Osteocyte (in vitro differentiated cells): ENCODE data around the gene CSGALNACT2. TPM values are rescaled to one million over a fixed set of nuclear protein-coding genes. Genes with fewer than 3 reads are reported as not detected.

Experiments
- DNase-seq: peaks from one replicate; pipeline ENCODE4 v3.0.0; 2021; ENCODE audit warnings: mixed read lengths; ENCODE audit not compliant: unreplicated experiment; ENCODE audit errors: extremely low spot score
- H3K27ac Mint-ChIP-seq: one replicate; pipeline ENCODE4 v1.8.0; 2021; ENCODE audit warnings: mild to moderate bottlenecking, mixed read lengths; ENCODE audit not compliant: unreplicated experiment
- H3K27me3 Mint-ChIP-seq: one replicate; pipeline ENCODE4 v1.8.0; 2021; ENCODE audit warnings: mixed read lengths; ENCODE audit not compliant: unreplicated experiment
- H3K36me3 Mint-ChIP-seq: one replicate; pipeline ENCODE4 v1.8.0; 2021; ENCODE audit warnings: mixed read lengths; ENCODE audit not compliant: unreplicated experiment
- H3K4me1 Mint-ChIP-seq: one replicate; pipeline ENCODE4 v1.8.0; 2021; ENCODE audit warnings: mixed read lengths; ENCODE audit not compliant: unreplicated experiment
- H3K4me3 Mint-ChIP-seq: one replicate; pipeline ENCODE4 v1.8.0; 2021; ENCODE audit warnings: mild to moderate bottlenecking, moderate library complexity, mixed read lengths; ENCODE audit not compliant: unreplicated experiment
- H3K9me3 Mint-ChIP-seq: one replicate; pipeline ENCODE4 v1.8.0; 2021; ENCODE audit warnings: mixed read lengths; ENCODE audit not compliant: unreplicated experiment
- total RNA-seq: library from RNA; stranded (reverse); gene quantifications from 2 replicates; pipeline ENCODE4 v1.2.1, GENCODE V29; 2021
- TF ChIP-seq, protein P1 (sequence below): fragments of 200-600 bp; sonication (generic); IDR thresholded peaks from 2 replicates; pipeline ENCODE4 v1.5.0; 2021; ENCODE audit warnings: antibody characterized with exemption, mild to moderate bottlenecking, moderate library complexity

The CSGALNACT2 gene
- total RNA-seq, 1 donor from 2014 or later: 36.6 TPM

DNA sequence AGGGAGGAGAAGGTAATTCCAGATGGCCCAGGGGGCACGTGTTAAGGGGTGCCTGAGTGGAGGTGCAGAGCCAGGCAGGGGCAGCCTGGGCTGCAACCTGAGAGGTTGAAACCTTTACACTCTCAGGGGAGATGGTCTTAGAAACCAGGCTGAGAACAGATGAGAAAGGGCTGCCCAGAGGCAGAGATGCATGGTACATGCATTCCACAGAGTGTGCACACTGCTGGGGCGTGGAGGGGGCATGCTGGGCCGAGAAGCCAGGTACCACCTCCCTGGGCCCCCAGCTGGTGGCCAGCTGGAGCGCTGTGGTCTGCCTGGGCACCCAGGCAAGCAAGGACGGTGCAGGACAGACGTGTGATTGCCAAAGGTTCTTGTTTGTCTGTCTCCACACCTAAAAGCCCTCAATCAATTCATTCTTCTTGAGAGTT lies 14.1 kb upstream of the CSGALNACT2 start:
- H3K27ac Mint-ChIP-seq: no peak overlapping the region
- no peaks in the 10 kb centered on the region for H3K36me3 Mint-ChIP-seq
- no peak overlapping the region for H3K4me3 Mint-ChIP-seq
- peak; percentile 66 for DNase-seq
- no peaks in the 10 kb centered on the region for H3K9me3 Mint-ChIP-seq
- H3K27me3 Mint-ChIP-seq: peaks cover 4% of the 10 kb centered on the region
- TF ChIP-seq, protein P1, sequence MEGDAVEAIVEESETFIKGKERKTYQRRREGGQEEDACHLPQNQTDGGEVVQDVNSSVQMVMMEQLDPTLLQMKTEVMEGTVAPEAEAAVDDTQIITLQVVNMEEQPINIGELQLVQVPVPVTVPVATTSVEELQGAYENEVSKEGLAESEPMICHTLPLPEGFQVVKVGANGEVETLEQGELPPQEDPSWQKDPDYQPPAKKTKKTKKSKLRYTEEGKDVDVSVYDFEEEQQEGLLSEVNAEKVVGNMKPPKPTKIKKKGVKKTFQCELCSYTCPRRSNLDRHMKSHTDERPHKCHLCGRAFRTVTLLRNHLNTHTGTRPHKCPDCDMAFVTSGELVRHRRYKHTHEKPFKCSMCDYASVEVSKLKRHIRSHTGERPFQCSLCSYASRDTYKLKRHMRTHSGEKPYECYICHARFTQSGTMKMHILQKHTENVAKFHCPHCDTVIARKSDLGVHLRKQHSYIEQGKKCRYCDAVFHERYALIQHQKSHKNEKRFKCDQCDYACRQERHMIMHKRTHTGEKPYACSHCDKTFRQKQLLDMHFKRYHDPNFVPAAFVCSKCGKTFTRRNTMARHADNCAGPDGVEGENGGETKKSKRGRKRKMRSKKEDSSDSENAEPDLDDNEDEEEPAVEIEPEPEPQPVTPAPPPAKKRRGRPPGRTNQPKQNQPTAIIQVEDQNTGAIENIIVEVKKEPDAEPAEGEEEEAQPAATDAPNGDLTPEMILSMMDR: no peak
- peaks cover 19% of the 10 kb centered on the region for H3K4me1 Mint-ChIP-seq

DNA sequence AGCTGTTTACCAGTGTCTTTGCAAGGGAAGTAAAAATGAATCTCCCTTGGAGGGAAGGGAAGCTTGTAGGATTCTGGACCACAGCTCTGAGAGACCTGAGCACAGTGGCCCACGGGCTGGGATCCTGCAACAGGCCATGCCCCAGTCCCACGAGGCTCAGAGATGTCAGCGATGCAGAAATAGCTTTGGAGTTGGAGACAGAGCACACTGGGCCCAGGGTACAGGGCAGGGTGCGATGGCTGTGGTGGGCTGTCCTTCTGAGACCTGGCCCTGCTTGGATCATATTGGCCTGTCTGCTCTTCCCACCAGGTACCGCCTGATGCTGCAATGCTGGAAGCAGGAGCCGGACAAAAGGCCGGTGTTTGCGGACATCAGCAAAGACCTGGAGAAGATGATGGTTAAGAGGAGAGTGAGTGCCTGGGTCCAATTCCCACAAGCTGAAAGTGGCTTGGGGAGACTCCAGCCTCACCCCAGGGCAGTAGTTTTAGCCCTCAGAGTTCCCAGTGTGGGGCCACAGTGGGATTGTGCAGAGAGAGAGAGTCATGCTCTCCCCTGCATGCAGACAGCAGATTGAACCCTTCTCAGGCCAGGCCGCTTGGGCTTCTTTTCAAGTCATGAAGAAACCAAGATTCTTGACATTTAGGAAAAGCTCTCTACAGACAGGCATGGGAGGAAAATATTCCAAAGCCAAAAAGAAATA lies 13.5 kb upstream of the CSGALNACT2 start:
- TF ChIP-seq, protein P1: no peak
- Mint-ChIP-seq H3K27me3 (peaks cover 4% of the 10 kb centered on the region), H3K36me3 (no peaks in the 10 kb centered on the region), H3K27ac (no peak overlapping the region), H3K4me1 (peaks cover 26% of the 10 kb centered on the region), H3K4me3 (no peak overlapping the region), H3K9me3 (no peaks in the 10 kb centered on the region)
- peak; percentile 73 for DNase-seq

DNA sequence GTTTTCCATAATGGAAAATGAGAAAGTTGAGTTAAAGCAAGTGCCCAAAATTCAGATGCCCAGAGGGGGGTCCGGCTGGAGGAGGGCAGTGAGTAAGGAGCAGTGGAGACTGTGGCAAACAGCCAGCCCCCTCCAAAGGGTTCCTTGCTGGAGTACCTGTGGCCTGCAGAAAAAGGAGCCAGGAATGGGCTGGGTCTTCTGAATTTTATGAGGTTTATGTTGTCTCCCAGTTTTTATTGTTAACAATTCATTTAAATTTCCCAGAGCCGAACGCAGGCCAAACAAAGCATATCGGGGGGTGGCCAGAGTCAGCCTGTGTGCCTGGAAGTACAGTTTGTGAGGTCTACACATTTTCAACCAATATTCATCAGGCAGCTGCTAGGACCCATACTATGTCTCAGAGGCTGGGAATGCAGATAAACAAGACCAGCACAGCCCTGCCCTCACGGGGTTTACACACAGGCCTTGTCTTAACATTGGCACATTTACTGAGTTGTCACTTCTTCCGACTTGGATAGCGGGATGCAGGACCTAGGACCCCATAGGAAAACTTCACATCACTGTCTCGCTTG lies 12.9 kb upstream of the CSGALNACT2 start:
- peaks cover 29% of the 10 kb centered on the region for H3K4me1 Mint-ChIP-seq
- DNase-seq: peak; percentile 25
- H3K9me3 Mint-ChIP-seq: no peaks in the 10 kb centered on the region
- no peak overlapping the region for H3K4me3 Mint-ChIP-seq
- TF ChIP-seq, protein P1: no peak
- no peaks in the 10 kb centered on the region for H3K36me3 Mint-ChIP-seq
- H3K27ac Mint-ChIP-seq: no peak overlapping the region
- peaks cover 4% of the 10 kb centered on the region for H3K27me3 Mint-ChIP-seq

DNA sequence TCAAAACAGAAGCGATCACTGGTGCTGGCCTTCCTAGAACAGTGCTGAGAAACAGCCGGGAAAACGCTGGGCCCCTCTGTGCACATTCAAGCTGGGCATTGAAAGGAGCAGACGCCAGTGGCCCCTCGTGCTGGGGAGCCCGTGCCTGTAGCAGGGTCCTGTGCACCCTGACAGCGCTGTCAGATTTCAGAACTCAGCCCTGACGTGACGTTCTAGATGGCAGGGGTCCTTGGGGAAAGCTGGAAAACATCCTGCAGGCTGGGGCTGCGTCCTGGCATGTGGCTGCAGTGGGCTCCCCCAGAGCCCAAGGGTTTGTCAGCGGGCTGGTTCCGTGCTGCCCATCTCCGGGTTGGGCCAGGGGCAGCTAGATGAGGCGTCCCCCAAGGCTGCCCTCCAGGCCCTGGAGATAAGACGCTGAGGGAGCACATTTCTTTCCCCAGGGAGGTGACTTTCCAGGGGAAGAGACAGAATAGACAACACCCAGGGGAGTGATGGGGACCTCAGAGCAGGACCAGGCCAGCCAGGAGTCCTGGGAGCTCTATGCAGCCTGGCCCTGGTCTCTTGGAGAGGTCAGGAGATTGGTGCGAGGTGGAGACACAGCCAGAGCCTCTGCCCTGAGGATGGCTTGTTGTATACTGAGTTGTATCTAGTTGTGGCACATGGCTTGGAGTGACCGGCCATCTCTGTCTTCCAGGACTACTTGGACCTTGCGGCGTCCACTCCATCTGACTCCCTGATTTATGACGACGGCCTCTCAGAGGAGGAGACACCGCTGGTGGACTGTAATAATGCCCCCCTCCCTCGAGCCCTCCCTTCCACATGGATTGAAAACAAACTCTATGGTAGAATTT lies 12.1 kb upstream of the CSGALNACT2 start:
- Mint-ChIP-seq H3K9me3 (no peaks in the 10 kb centered on the region), H3K27me3 (peaks cover 4% of the 10 kb centered on the region), H3K36me3 (no peaks in the 10 kb centered on the region), H3K4me3 (no peak overlapping the region), H3K4me1 (peaks cover 25% of the 10 kb centered on the region), H3K27ac (no peak overlapping the region)
- DNase-seq: peak; percentile 75
- TF ChIP-seq, protein P1: no peak
